ENCODE data around the gene PARD3.

PARD3 gene

DNA sequence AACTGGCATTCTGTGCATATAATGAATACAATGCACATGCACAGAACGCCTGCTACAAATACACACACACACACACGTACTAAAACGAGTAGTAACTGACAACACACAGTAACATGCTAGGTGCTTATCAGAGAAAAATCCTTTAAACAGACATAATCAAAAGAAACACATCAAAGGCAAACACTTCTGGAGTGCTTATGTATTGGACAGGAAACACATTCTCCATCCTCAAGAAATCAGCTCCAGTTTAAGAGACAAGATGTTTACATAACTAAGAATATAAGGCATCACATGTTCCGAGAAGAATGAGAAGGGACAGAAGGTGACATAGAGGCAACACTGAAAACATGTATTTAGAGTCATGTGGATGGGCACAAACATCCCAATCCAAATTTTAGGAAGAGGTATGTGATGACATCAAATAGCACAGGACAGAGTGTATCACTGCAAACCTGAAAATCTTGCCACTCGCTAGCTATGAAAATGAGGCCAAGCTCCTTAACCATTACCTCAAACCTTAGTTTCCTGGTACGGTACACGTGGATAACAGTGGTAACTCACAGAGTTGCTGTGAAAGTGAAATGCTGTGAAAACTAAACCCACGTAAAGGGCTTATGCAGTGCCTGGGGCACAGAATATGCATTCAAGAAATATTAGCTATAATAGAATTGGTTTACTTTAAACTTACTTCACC lies 619.6 kb downstream of the PARD3 start:
- DNase-seq: no peak

DNA sequence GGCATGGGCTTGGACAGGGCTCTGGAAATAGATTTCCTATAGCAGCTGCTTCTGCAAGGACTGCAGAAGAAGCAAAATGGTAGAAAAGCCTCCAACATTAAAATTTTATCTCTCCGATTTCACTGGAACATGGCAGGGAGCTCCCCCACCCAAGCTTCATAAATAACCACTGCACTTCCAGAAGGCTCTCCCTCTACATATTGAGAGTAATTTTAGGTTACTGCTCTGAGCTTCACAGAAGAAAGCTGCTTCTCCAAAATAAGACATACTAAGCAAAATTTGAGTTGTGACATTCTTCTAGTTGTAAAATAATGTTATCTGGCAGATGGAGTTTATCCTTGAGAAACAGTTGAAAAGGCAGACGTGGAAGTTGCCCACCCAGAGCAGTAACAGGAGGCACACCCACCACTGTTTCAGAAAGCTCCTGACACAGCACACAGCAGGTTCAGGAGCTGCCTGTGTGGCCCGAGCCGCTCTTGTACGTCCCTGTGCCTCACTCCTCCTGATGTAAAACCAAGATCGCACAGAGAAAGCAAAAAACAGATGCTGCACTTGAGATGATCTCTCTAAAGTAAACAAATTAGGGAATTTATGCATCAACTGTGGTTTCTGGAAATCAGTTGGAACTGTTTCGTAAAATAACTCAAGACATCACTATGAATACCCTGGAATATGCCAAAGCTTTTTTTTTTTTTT lies 621.0 kb downstream of the PARD3 start:
- no peak for DNase-seq

DNA sequence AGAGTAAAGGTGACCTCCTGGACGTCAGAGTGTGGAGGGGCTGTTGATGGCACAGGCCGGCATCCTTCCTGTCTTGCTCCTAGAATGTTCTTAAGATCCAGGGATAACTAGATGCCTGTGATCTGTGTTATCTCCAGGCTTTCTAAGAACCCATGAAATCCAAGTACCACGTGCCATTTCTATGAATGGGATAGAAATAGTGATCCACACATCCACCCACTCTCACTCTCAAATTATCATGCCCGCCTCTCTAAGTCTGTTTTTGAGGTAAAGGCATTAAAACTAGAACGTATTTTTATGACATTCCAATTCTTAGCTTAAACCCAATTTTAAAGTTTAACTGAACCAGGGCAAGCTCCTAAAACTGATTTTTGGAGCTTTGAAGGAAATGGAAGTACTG lies 622.5 kb downstream of the PARD3 start:
- DNase-seq: no peak

DNA sequence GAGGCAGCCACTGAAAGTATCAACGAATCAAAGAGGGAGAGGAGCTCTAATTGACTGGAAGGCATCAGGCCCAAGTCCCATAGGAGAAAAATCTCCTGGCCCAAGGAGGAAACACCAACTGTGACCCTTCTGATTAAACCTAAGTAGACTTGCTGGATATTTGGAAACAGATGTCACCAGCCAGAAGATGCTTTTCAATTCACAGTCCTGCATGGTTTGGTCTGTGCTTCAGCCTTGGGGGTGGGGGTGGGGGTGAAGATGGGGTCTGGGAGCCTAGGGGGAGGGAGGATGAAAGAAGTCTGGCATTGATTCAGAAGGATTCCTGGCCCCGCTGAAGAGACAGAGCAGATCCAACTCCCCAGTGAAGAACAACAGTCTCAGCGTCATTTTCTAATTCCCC lies 623.7 kb downstream of the PARD3 start:
- no peak for DNase-seq

DNA sequence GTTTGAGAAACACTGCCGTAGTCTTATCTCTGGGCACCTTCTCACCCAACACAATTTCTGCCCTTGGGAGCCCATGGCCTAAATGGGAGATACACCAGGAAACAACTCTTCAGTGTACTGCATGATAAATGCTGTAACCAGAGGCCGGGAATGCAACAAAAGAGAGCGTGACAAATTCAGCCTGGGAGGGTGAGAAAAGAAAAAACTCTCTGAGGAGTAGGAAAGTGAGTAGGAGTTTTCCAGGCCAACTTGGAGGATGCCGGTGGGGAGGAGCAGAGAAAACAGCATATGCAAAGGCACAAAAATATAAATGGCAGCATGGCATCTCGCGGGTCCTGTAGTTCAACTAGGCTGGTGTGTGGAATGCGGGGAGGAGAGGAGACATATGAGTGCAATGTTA lies 624.5 kb downstream of the PARD3 start:
- DNase-seq: no peak

DNA sequence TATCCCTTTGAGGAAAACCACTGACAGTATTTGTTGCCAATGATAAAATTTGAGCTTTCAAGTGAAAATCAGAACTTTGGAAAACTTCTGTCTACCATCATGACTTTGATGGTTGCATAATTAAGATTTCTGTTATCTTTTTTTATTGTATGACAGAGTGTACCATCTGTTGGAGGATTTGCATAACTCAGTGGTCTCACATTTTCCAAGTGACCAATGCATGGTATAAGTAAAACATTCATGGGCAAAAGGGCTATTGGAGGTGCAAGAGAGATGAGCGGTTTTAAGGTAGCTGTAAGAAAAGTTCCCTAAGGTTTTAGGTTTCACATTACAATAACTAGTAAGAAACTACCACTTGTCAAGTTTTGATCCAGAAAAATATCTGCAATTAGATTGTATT lies 625.3 kb downstream of the PARD3 start:
- DNase-seq: no peak

DNA sequence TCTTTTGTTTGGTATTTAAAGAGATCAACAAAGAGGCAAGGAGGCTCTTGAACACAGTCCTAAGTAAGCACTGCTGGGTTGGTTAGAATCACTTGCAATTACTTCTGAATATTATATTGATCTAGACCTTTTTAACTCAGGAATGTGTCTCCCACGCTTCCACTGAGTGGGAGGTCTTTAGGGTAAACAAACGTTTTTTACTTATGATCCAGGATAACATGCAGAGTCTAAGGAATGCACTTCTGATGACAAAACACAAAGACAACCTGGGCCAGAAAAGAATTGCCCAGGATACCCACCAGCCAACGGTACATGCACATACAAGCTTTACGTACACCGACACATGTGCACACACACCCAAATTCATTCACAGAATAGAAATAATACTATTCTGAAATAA lies 626.9 kb downstream of the PARD3 start:
- no peak for DNase-seq

DNA sequence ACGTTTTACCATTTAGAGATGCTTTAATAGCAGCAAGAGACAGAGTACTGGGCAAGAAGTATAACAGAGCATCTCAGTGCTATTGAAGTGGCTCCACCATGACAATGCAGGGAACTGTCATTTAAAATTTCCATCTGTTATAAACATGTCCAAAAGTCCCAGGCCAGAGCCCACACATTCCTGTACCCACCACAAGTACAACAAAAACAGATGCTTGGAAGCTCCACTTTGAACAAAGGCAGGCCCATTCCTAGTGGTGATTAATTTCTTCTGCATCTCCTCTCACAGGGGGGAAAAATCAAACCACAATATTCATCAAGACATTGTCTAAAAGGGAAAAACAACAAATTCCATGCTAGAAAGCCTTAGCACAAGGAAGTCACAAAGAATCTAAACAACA lies 627.9 kb downstream of the PARD3 start:
- DNase-seq: no peak

DNA sequence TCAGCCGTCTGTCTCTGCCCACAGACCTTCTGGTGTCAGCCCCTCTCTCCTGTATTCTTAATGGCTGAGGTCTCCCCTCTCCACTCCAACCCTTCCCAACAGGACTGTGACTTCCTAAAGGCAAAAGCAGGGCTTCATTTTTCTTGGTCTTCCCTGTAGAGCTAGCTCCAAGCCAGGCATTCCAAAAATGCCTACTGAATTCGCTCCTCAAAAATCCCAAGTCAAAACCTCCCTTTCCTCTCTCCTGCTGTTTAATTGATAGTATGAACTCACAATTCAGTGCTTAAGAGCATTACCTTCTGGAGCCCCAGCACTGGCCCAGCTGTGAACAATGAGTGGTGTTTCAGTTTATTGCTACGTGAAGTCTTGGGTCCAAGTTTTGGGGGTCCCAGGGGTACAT lies 628.4 kb downstream of the PARD3 start:
- no peak for DNase-seq

DNA sequence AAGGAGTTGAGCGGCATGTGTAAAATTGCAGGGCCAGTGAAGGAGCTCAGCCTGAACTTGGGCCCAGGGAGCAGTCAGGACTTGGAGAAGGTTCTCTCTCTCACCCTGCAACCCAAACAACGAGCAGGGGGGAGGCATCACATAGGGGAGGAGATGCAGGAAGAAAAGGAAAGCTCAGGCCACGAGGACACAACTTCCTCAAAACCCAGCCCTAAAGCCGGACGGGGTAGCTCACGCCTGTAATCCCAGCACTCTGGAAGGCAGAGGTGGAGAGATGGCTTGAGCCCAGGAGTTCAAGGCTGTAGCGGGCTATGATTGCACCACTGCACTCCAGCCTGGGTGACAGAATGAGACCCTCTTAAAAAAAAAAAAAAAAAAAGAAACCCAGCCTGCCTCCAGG lies 629.1 kb downstream of the PARD3 start:
- peak; percentile 21 to 42 (median 22) for DNase-seq

DNA sequence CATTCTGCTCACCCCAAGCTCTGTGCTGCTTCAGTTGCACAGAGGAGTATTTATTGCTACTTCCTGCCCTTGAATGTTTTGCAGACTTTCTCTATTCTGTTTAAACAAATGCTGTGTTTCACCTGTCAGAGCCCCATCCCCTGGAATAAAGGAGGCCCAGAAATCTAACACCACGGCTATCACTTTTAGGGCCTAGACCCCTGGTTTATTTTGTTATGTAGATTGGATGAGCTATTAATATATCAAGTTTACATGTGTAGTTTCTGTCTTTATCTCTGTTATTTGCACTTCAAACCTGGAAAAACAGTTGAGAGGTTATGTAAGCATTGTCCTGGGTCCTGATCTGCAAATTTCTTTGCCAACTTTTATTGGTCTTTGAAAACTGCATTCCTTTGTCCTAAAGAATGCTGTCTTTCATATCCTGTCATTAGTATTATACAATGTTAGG lies 630.1 kb downstream of the PARD3 start:
- DNase-seq: no peak

DNA sequence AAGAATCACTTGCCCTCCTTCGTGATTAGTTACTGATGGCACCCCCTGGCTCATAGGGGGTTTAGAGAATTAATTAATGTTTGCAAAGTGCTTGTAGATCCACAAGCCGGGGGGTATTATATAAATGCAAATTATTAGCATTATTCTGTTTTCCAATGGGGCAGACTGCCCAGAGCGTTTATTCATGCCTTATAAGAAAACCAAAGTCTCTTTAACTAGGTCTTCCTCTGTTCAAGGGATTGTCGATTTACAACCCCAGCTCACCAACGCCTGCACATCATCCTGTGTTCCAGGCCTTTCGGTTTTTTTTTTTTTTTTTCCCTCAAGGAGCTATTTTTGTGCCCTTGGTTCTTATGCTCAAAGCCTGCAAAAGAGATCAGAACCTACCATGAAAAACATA lies 630.7 kb downstream of the PARD3 start:
- DNase-seq: no peak

DNA sequence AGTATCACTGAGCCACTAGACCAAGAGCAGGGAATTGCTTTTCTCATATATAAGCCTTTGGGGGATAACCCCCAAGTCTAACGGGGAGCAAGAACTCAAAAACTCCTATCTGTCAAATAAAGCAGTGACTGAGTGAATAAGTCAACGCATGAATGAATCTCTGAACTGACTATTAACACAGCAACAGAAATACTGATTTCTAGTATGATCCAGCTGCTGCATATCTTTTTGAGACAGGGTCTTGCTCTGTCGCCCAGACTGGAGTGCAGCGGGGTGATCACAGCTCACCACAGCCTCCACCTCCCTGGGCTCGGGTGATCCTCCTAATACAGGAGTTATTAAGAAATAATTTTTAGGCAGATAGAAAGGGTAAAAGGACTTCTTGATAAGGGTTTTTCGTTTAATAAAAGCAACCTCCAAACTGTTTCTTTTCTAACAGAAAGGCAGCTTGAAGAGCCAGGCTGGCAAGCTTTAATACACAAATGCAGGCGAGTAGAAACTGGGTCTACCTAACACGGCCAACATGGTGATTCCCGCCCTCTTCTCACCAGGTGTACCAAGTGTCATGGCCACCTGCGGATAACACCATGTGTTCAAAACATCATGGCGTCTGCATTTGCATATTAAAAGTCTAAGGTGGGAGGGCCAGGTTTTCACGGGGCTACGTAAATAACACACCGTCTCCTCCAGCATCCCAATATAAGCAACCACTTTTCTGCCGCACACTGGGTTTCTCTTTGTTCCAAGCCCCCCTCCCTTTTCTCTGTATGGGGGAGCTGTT lies 631.9 kb downstream of the PARD3 start:
- no peak for DNase-seq

DNA sequence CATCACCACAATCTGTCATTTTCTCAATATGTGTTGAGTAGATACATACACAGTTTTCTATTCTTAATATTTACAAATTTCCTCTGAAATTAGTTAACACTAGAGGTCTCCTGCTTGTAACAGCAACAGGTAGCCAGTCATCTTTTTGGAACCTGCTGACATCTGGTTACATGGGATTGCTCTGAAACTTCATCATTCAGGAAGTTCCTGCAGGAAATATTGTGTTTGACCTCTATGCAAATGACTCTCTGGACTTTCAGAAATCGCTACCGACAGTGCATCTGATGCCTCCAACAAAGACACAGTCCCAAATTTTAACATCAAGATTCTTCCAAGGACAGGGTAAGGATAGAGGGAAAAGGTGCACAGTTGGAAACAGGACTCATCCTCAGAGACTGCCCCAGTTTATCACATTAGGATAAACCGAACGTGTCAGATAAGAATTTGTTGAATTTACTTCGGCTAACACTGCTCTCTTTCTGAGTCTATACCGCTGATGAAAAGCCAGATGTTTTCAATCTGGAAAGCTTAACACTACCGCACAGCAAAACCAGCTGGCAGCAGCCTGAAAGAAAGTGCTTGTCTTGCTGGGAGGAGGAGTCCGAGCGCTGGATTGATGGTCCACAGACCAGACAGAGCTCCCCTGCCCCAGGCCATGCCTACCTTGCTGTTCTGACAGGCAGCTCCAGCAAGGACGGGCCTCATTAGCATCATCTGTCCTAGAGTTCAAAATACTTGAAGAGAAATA lies 633.4 kb downstream of the PARD3 start:
- DNase-seq: no peak

DNA sequence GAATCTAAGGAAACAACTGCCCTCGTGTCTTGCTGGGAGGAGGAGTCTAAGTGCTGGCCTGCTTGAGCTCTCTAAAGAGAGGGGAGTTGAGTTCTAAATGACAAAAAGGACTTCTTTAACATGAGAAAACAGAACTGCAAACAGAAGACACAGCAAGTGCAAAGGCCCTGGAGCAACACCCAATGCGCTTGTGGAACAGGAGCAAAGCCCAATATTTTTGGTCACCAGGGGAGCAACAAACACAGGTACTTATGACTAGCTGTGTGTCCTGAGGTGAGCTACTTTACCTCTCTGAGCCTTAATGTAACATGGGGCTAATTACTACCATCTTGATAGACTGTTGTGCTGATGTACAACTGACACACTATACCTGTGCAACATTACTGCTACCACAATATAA lies 634.3 kb downstream of the PARD3 start:
- no peak for DNase-seq

DNA sequence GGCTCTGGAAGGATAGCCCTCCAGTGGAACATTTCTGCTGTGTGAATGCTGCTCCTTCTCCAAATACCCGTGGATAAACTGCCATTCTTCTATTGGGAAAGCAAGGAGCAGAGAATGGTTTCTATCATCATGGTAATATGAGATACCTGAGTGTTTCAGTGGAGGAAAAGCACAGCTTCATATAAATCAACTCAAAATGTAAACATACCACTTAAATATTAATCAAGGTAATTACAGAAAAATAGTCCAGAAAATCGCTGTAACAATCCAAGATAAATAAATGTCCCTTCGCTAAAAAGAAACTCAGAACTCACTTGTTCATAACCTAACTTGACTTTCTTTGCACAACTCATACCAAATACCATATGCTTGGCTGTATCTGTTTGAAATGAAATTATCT lies 635.8 kb downstream of the PARD3 start:
- DNase-seq: no peak

DNA sequence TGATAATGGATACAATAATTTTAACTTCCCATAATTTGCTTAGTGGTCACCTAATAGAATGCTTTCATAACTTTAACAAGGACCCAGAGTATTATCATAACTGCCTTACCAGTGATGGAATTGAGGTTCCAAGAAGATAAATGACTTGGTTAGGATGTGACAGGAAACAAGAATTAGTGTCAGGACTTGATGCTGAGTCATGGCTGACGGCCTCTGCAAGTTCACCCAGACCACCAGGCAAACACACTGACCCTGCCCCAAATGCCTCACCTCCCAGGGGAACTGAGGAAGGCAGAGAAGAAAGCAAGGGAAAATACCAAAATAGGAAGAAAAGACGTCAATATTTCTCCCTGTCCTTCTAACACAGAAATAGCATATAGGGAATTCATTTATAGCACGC lies 636.3 kb downstream of the PARD3 start:
- no peak for DNase-seq

DNA sequence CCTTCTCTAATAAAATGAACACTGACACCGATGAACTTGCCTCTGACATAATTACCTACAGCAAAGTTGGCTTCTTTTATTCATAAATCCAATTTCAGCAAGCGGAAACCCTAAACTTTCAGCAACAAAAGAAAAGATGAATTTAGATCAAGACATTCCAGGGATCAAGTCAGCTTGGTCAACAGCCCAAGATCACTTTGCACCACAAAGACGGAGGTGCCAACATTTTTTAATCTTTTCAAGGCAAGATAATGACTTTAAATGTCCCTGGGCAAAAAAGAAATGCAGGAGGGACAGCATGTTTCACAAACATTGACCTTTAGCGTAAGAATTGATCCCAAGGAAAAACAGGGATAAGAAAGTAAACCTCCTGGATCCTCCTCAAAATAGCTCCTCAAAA lies 636.9 kb downstream of the PARD3 start:
- DNase-seq: no peak

DNA sequence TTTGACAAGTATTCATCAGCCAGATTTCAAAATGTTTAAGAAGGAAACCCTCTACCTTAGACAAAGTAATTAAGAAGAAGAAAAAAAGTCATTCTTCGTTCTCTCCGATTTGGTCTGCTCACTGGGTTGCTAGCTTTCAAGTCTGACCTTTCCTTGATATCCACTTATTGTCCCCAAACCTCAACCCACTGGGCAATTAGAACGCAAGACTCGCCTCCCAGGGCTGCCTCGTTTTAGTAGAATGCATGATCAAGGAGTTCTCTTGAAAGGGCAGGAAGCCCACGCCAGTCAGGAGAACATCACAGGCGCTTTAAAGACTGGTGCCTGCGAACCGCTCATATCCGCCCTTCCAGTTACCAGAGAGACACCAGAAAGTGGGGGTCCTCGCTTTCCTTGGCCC lies 637.7 kb downstream of the PARD3 start:
- DNase-seq: no peak

DNA sequence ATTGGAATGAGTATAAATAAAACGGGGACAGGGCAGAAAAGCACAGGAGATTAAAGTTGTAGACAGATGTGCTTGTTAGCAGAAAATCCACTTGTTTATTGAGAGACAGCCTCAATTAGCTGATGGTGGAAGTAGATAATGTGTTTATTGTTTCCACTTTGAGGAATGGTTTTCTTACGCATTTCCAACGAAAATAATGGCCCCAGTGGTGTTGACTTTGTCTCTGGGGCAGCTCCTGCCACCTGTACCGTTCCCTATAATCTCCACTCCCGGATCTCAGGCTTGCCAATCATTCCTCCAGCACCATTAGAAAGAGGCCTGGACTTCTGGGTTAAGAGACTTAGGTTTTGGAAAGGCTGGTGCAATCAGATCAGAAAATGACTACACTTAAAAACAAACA lies 638.7 kb downstream of the PARD3 start:
- no peak for DNase-seq

DNA sequence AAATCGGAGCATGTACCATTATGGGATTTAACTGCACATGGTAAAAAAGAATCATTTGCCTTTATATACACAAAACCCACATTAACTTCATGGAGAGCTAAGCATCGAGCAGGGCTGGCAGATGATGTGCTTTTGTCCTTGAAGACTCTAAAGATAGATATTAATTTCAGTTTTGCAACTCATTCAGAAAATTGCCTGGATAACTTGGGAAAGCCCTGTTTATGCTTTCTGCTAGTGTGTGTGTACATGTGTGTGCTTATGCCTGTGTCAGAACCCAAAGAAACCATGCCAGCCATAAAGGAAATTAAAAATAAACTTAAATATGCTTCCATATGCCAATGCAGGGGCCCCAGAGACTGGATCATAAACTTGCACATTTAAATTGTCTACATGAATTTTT lies 640.0 kb downstream of the PARD3 start:
- no peak for DNase-seq

DNA sequence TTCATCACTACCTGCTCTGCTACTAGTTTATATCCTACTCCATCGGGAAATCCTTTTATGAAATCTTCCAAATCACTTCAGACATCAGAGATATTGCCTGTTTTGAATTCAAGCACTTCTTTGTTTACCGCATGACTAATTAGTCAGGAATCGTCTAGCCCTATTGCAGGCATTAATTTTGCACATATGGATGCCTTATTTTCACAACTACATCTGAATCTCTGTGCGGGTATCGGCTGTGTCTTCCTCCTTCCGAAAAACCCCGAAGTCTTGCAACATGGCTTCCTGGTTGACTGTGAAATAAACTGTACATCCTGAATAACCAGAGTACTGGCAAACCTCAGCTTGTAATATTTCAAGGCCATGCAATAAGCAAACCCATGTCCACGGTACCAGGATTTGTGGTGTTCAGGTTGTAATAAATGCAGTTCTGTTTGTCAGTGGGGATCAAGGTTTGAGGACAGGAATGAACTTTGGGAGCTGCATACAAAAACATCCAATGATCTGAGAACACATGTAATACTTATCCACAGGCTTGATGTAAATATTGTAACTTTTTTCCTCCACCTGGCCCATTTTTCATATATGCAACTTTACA lies 642.1 kb downstream of the PARD3 start:
- peak; percentile 21 to 57 (median 28) for DNase-seq

DNA sequence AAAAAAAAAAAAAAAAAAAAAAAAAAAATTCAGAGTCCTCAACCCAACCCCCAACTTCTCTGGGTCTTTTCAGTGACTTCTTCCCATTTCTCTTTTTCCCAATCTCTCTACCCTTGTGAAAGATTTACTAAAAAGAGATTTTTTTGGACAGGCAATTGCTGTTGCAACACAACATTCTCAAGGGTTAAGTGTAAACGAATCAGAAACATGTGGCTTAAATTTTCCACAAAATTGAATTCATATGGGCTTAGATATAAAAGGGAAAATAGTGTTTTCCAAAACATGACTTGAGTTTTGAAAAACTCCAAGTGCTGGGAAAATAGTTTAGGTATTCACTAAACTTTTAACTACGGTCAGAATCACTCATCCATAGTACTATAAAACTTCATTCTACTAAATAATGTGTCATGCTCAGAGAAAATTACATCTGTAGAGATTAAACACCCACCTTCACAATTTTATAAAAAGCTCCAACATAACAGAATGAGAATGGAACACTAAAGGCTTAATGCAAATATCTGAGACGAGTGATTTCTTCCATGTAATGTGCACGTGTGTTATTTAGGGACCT lies 643.1 kb downstream of the PARD3 start:
- no peak for DNase-seq

Measured in suppressor macrophage treated with lipopolysaccharide for 1 hour (primary cell).